Astrocyte (in vitro differentiated cells and primary cell): ENCODE measurements around the gene PGA4. TPM values are rescaled to one million over a fixed set of nuclear protein-coding genes. Genes with fewer than 3 reads are reported as not detected.

ENCODE experiments used
- DNase-seq: peaks from one replicate; pipeline ENCODE4 v3.0.0-alpha.2; 2010; ENCODE audit warnings: low read depth
- FAIRE-seq: peaks from 2 replicates; lab custom pipeline; 2011; peaks lifted over from hg19 to GRCh38; lab: Jason Lieb, UNC
- H2AFZ ChIP-seq: 2 replicates; pipeline ENCODE4 v1.6.0; 2012; ENCODE audit warnings: low read depth, low read length, inconsistent platforms
- H3K27ac ChIP-seq: 2 replicates; pipeline ENCODE4 v1.5.1; 2011; ENCODE audit warnings: low read depth, low read length, inconsistent platforms
- H3K27me3 ChIP-seq: 2 replicates; pipeline ENCODE4 v1.6.0; 2011; ENCODE audit warnings: low read length, inconsistent platforms; ENCODE audit not compliant: insufficient read depth
- H3K36me3 ChIP-seq: 2 replicates; pipeline ENCODE4 v1.5.1; 2011; ENCODE audit warnings: low read length, inconsistent platforms; ENCODE audit not compliant: insufficient read depth
- H3K4me1 ChIP-seq: 2 replicates; pipeline ENCODE4 v1.5.1; 2011; ENCODE audit warnings: low read length, inconsistent platforms; ENCODE audit not compliant: insufficient read depth
- H3K4me2 ChIP-seq: 2 replicates; pipeline ENCODE4 v1.6.0; 2012; ENCODE audit warnings: low read length, inconsistent platforms
- H3K4me3 ChIP-seq: 2 replicates; pipeline ENCODE4 v1.5.1; 2011; ENCODE audit warnings: low read depth, mild to moderate bottlenecking, low read length, inconsistent platforms; ENCODE audit not compliant: insufficient read depth
- H3K79me2 ChIP-seq: 2 replicates; pipeline ENCODE4 v1.6.0; 2012; ENCODE audit warnings: mild to moderate bottlenecking, low read length, inconsistent platforms; ENCODE audit not compliant: insufficient read depth
- H3K9ac ChIP-seq: 2 replicates; pipeline ENCODE4 v1.6.0; 2012; ENCODE audit warnings: mild to moderate bottlenecking, low read length, inconsistent platforms
- H3K9me3 ChIP-seq: 2 replicates; pipeline ENCODE4 v1.5.1; 2012; ENCODE audit warnings: low read depth, mild to moderate bottlenecking, low read length, inconsistent platforms; ENCODE audit not compliant: insufficient read depth
- H4K20me1 ChIP-seq: 2 replicates; pipeline ENCODE4 v1.6.0; 2012; ENCODE audit warnings: low read length, inconsistent platforms; ENCODE audit not compliant: insufficient read depth
- H3K27ac Mint-ChIP-seq: one replicate; pipeline ENCODE4 v1.8.0; 2021; ENCODE audit warnings: mild to moderate bottlenecking, mixed read lengths; ENCODE audit not compliant: unreplicated experiment
- H3K27me3 Mint-ChIP-seq: one replicate; pipeline ENCODE4 v1.8.0; 2021; ENCODE audit warnings: low read depth, mixed read lengths; ENCODE audit not compliant: unreplicated experiment
- H3K36me3 Mint-ChIP-seq: one replicate; pipeline ENCODE4 v1.8.0; 2021; ENCODE audit warnings: low read depth, mixed read lengths; ENCODE audit not compliant: unreplicated experiment
- H3K4me1 Mint-ChIP-seq: one replicate; pipeline ENCODE4 v1.8.0; 2021; ENCODE audit warnings: low read depth, mixed read lengths; ENCODE audit not compliant: unreplicated experiment
- H3K4me3 Mint-ChIP-seq: one replicate; pipeline ENCODE4 v1.8.0; 2021; ENCODE audit warnings: mild to moderate bottlenecking, moderate library complexity, mixed read lengths; ENCODE audit not compliant: unreplicated experiment
- H3K9me3 Mint-ChIP-seq: one replicate; pipeline ENCODE4 v1.8.0; 2021; ENCODE audit warnings: mild to moderate bottlenecking, mixed read lengths; ENCODE audit not compliant: unreplicated experiment
- CTCF ChIP-seq: IDR thresholded peaks from 2 replicates; pipeline ENCODE4 v1.5.1; 2011; ENCODE audit warnings: low read depth, mild to moderate bottlenecking, inconsistent platforms, low read length, moderate library complexity; ENCODE audit not compliant: insufficient read depth
- EZH2 ChIP-seq: IDR thresholded peaks from 2 replicates; pipeline ENCODE4 v1.6.1; 2012; ENCODE audit warnings: mild to moderate bottlenecking, low read length, inconsistent platforms; ENCODE audit not compliant: insufficient read depth
- total RNA-seq: library from RNA; stranded (reverse); gene quantifications from 2 replicates; pipeline ENCODE4 v1.2.1, GENCODE V29; 2021

Gene PGA4
- total RNA-seq, 1 donor from 2014 or later = 0.86 TPM

DNA sequence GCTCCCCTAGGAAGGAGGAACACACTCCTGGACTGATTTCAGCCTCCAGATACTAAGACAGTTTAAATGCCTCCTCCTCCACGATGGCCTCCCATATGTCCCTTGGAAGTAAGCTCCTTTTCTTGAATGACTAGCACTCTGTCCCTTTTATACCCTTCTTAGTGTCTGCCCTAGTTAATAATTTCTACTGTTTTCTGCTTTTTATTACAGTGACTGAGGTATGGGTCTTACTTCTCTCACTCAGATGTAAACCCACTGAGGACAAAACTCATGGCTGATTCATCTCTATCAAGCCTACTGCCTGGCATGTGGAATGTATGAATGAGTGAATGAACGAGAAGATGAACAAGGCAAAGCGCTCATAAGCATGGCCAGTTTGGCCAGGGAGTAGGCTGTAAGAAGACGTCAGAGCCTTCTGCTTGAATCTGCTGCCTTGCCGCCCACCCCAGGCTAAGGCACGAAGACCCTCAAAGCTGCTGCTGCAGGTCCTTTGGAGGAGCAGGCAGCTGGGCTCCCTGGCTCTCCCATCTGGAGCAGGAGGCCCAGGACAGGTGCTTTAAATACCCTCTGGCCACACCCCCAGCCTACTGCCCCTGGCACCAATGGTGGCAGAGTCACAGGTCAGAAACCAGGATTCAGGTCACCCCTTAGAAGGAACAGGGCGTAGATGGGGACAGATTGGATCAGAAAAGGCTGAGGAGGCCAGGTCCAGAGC lies 27.0 kb upstream of the PGA4 start:
- Mint-ChIP-seq H3K4me1 (no peaks in the 10 kb centered on the region), H3K9me3 (peaks cover 2% of the 10 kb centered on the region), H3K27ac (no peak overlapping the region), H3K36me3 (no peaks in the 10 kb centered on the region), H3K4me3 (no peak overlapping the region), H3K27me3 (peaks cover 24% of the 10 kb centered on the region)
- Histone ChIP-seq H4K20me1 (no peaks in the 10 kb centered on the region), H3K27me3 (peaks cover 17% of the 10 kb centered on the region), H3K79me2 (no peaks in the 10 kb centered on the region), H3K9ac (no peak overlapping the region), H3K4me2 (no peak overlapping the region), H3K9me3 (no peaks in the 10 kb centered on the region), H3K4me3 (no peak overlapping the region), H3K27ac (no peak overlapping the region), H3K4me1 (no peaks in the 10 kb centered on the region), H3K36me3 (no peaks in the 10 kb centered on the region), H2AFZ (no peak overlapping the region)
- TF ChIP-seq EZH2 (no peak), CTCF (no peak)
- FAIRE-seq = no peak
- DNase-seq = no peak

- H3K27me3 Mint-ChIP-seq = peaks cover 29% of the 10 kb centered on the region
- no peaks in the 10 kb centered on the region for H3K36me3 ChIP-seq
- no peaks in the 10 kb centered on the region for H3K9me3 ChIP-seq
- no peak overlapping the region for H3K27ac ChIP-seq
- no peak overlapping the region for H3K27ac Mint-ChIP-seq
- TF ChIP-seq EZH2 = no peak
- no peak for TF ChIP-seq CTCF
- H3K36me3 Mint-ChIP-seq = no peaks in the 10 kb centered on the region
- H3K4me1 ChIP-seq = no peaks in the 10 kb centered on the region
- FAIRE-seq (no peak), DNase-seq (no peak)
- no peaks in the 10 kb centered on the region for H4K20me1 ChIP-seq
- no peak overlapping the region for H3K4me3 ChIP-seq
- H3K27me3 ChIP-seq = peaks cover 17% of the 10 kb centered on the region
- H2AFZ ChIP-seq = no peak overlapping the region
- no peak overlapping the region for H3K4me2 ChIP-seq
- H3K79me2 ChIP-seq = no peaks in the 10 kb centered on the region
- peaks cover 2% of the 10 kb centered on the region for H3K9me3 Mint-ChIP-seq
- no peak overlapping the region for H3K4me3 Mint-ChIP-seq
- no peaks in the 10 kb centered on the region for H3K4me1 Mint-ChIP-seq
- H3K9ac ChIP-seq = no peak overlapping the region
Observed at GRCh38 chr11:61195719-61196118, 26.4 kb upstream of the PGA4 start.

- no peak overlapping the region for H3K4me2 ChIP-seq
- no peak overlapping the region for H3K27ac ChIP-seq
- no peak for DNase-seq
- H3K4me1 ChIP-seq = no peaks in the 10 kb centered on the region
- no peaks in the 10 kb centered on the region for H3K4me1 Mint-ChIP-seq
- no peaks in the 10 kb centered on the region for H4K20me1 ChIP-seq
- TF ChIP-seq CTCF (no peak), EZH2 (no peak)
- H3K4me3 ChIP-seq = no peak overlapping the region
- H3K27ac Mint-ChIP-seq = no peak overlapping the region
- no peaks in the 10 kb centered on the region for H3K79me2 ChIP-seq
- no peak overlapping the region for H3K9ac ChIP-seq
- peaks cover 19% of the 10 kb centered on the region for H3K27me3 ChIP-seq
- FAIRE-seq = no peak
- no peaks in the 10 kb centered on the region for H3K9me3 ChIP-seq
- peaks cover 10% of the 10 kb centered on the region for H3K9me3 Mint-ChIP-seq
- no peaks in the 10 kb centered on the region for H3K36me3 ChIP-seq
- no peak overlapping the region for H2AFZ ChIP-seq
- no peak overlapping the region for H3K4me3 Mint-ChIP-seq
- H3K27me3 Mint-ChIP-seq = peaks cover 48% of the 10 kb centered on the region
- no peaks in the 10 kb centered on the region for H3K36me3 Mint-ChIP-seq
Observed at GRCh38 chr11:61198361-61198760, 23.8 kb upstream of the PGA4 start.
